Ovary (tissue), 3 donors: ENCODE data around the gene UBE2N.

ENCODE experiments used
- EP300 ChIP-seq: sonication (generic); formaldehyde crosslinking; IDR thresholded peaks from one replicate; pipeline ENCODE4 v1.6.1; 2017; ENCODE audit warnings: antibody characterized with exemption
- TF ChIP-seq, protein P1 (sequence below), 3 donors: fragments of 450-650 bp in 2 of 3; fragments of 200-600 bp in 1 of 3; IDR thresholded peaks; one replicate each; pipeline versions ENCODE4 v1.5.1 to v1.8.0; 2016 to 2022; ENCODE audit warnings: antibody characterized with exemption in 3 of 3, mild to moderate bottlenecking in 1 of 3
- donor health status: DM: no; HTN: no; CAD: no.

DNA sequence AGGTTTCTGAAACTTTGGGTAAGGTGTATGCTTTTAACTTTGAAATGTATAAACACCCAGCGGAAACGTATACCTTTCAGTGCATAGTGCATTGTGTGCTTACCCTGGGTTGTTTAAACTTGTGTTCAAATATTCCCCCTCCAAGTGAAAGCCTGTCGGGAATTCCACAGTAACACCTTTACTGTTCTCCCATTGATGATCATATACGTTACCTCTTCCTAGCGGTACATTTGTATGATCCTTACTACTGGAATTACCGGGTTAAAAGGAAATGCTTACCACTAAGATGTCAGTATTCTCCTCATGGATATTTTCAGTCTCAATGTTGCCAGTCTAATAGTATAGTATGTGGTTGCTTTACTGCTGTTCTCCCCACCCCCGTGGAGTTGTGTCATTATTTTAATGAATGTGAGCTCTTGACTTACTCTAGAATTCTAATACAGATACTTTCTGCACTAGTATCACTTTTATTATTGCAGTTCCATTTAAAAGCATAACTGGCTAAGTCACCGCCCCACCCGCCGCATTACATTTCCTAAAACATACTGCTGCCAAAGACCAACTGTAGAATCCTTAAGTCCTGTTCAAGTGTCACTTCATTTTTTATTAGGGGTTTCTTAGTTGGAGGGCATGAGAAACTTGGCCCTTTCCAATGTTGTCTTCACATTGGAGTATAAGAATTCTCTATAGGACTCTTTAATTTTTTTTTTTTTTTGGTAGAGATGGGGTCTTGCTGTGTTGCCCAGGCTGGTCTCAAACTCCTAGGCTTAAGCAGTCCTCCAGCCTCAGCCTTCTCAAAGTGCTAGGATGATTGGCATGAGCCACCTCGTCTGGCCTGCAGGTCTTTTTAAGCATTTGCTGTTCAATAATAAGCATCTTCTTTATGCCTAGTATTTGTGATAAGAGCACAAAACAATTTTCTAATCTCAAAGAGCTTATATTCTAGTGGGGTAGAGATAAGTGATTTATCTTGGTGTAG, 39.1 kb downstream of the UBE2N start:
- TF ChIP-seq, protein P1, sequence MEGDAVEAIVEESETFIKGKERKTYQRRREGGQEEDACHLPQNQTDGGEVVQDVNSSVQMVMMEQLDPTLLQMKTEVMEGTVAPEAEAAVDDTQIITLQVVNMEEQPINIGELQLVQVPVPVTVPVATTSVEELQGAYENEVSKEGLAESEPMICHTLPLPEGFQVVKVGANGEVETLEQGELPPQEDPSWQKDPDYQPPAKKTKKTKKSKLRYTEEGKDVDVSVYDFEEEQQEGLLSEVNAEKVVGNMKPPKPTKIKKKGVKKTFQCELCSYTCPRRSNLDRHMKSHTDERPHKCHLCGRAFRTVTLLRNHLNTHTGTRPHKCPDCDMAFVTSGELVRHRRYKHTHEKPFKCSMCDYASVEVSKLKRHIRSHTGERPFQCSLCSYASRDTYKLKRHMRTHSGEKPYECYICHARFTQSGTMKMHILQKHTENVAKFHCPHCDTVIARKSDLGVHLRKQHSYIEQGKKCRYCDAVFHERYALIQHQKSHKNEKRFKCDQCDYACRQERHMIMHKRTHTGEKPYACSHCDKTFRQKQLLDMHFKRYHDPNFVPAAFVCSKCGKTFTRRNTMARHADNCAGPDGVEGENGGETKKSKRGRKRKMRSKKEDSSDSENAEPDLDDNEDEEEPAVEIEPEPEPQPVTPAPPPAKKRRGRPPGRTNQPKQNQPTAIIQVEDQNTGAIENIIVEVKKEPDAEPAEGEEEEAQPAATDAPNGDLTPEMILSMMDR (IDR thresholded peaks at IDR 0.05), result no peak
- TF ChIP-seq EP300, result no peak
